ENCODE measurements around the gene KCNE4. TPM values are rescaled to one million over a fixed set of nuclear protein-coding genes. Genes with fewer than 3 reads are reported as not detected.
A peak's percentile ranks its signal among the peaks of the same experiment; 100 is the strongest.

KCNE4 gene
- total and polyA plus RNA-seq, 8 donors = 0.75 to 25.2 (median 2.2) TPM

DNA sequence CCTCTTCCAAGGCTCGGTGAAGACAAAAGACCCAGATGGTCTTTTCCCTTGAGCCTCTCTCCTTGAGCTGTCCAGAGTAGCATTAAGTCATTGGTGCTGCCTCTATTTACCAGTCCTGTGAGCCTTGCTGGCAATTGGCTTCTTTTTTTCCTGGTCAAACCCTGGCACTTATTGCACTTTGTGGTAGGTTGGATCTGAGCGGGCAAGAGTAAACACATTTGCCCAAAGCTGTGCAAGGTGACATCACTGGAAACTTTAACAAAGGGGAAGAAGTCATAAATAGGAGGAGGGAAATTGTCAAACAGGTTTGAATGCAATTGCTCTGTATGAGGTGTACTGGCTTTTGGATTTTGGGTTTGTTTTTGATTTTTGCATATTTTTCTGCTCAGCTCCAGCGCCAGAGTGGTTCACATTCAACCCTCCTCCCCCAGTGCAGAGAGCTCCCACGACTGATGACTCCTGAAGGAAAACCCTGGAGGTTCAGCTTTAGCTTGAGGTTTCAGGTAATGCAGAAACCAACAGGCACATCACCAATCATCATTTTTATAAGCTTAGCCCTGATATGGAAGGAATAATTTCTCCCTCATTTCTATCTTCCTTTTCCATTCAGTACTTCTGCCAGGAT lies 8.3 kb downstream of the KCNE4 start:
- Histone ChIP-seq H3K27ac (no peak overlapping the region), H3K9me3 (no peaks in the 10 kb centered on the region), H3K4me1 (peaks cover 3 to 7% (median 6%) of the 10 kb centered on the region in 3 donors), H3K36me3 (no peaks in the 10 kb centered on the region), H3K4me3 (no peak overlapping the region), H3K27me3 (no peaks in the 10 kb centered on the region)
- intact Hi-C loops (cut with DNase I) = no loop called here
- FAIRE-seq (no peak), DNase-seq (no peak), ATAC-seq (peak in 3 of 4 donors; percentile 22 to 53 (median 48))
- TF ChIP-seq, protein P1, sequence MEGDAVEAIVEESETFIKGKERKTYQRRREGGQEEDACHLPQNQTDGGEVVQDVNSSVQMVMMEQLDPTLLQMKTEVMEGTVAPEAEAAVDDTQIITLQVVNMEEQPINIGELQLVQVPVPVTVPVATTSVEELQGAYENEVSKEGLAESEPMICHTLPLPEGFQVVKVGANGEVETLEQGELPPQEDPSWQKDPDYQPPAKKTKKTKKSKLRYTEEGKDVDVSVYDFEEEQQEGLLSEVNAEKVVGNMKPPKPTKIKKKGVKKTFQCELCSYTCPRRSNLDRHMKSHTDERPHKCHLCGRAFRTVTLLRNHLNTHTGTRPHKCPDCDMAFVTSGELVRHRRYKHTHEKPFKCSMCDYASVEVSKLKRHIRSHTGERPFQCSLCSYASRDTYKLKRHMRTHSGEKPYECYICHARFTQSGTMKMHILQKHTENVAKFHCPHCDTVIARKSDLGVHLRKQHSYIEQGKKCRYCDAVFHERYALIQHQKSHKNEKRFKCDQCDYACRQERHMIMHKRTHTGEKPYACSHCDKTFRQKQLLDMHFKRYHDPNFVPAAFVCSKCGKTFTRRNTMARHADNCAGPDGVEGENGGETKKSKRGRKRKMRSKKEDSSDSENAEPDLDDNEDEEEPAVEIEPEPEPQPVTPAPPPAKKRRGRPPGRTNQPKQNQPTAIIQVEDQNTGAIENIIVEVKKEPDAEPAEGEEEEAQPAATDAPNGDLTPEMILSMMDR (IDR thresholded peaks at IDR 0.05) = no peak
- WGBS, 2 donors = 81 to 86% methylated on average over 4 of the region's 4 CpGs

DNA sequence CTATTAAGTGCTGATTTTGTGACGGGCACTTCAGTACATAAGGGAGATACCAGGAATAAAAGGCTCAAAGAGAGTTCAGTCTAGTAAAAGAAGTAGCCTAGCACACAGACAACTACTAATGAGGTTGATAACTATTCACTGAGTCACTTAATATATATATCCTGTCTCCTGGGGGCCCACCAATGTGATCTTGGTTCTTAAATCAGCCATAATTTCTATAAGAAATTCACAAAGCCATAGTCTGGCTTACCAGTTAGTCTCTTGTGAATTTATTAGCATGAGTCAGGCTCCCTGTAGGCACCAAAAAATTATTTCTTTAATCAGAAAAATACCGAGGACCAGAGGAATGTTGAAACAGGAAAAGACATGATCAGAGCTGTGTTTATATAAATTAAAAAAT lies 10.4 kb downstream of the KCNE4 start:
- H3K9me3 ChIP-seq = no peaks in the 10 kb centered on the region
- no peaks in the 10 kb centered on the region for H3K27me3 ChIP-seq
- ATAC-seq = no peak
- 71 to 79% methylated on average over 2 of the region's 2 CpGs for WGBS, 2 donors
- H3K4me3 ChIP-seq = no peak overlapping the region
- no peaks in the 10 kb centered on the region for H3K36me3 ChIP-seq
- intact Hi-C loops (cut with DNase I) = no loop called here
- FAIRE-seq = no peak
- peaks cover 0 to 7% (median 0%) of the 10 kb centered on the region in 3 donors for H3K4me1 ChIP-seq
- TF ChIP-seq, protein P1 (IDR thresholded peaks at IDR 0.05) = no peak
- no peak for DNase-seq
- H3K27ac ChIP-seq = no peak overlapping the region

DNA sequence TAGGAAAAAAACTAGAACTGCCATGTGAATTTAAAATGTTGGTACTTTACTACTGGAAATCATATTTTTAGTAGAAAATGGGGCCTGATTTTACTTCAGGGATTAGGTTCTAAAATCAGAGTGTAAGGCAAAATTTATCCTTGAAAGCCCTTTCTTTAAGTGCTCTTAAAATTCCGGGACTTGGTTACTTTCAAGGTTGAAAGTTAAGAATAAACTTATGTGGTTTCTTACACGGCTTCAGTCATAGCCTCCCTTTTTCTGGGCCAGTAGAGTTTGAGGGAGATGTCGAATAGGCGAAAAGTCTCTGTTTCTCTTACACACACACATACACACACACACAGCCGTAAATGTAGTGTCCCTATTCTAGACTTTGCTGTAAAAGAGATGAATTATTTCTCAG lies 13.1 kb downstream of the KCNE4 start:
- Histone ChIP-seq H3K9me3 (no peaks in the 10 kb centered on the region), H3K27me3 (no peaks in the 10 kb centered on the region), H3K4me1 (no peaks in the 10 kb centered on the region), H3K4me3 (no peak overlapping the region), H3K36me3 (no peaks in the 10 kb centered on the region), H3K27ac (no peak overlapping the region)
- WGBS, 2 donors = 85 to 90% methylated on average over 5 of the region's 5 CpGs
- TF ChIP-seq, protein P1 (IDR thresholded peaks at IDR 0.05) = no peak
- intact Hi-C loops (cut with DNase I) = no loop called here
- no peak for ATAC-seq
- DNase-seq = no peak
- no peak for FAIRE-seq

DNA sequence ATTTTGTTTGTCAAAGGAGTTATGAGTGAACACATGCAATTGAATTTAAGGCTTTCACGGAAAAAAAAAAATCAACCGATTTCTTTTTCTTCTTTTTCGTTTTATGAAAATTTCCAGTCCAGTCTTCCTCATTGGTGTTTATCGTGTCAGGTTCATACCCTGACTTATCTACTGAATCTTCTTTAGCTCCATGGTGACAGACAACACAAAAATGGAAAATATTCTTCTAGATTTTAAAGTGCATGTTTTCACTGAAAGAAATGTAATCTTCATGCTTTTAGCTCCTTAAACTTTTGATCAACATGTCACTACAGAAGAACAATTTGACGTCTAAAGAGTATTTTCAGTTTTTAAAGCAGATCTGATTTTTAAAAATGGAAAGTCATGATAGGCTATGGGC lies 14.7 kb downstream of the KCNE4 start:
- ATAC-seq (no peak), DNase-seq (no peak), FAIRE-seq (no peak)
- TF ChIP-seq, protein P1 (IDR thresholded peaks at IDR 0.05) = no peak
- 90 to 92% methylated on average over 5 of the region's 5 CpGs for WGBS, 2 donors
- no peaks in the 10 kb centered on the region for H3K9me3 ChIP-seq
- no peak overlapping the region for H3K4me3 ChIP-seq
- H3K4me1 ChIP-seq = no peaks in the 10 kb centered on the region
- H3K36me3 ChIP-seq = no peaks in the 10 kb centered on the region
- H3K27ac ChIP-seq = no peak overlapping the region
- intact Hi-C loops (cut with DNase I) = no loop called here
- no peaks in the 10 kb centered on the region for H3K27me3 ChIP-seq

DNA sequence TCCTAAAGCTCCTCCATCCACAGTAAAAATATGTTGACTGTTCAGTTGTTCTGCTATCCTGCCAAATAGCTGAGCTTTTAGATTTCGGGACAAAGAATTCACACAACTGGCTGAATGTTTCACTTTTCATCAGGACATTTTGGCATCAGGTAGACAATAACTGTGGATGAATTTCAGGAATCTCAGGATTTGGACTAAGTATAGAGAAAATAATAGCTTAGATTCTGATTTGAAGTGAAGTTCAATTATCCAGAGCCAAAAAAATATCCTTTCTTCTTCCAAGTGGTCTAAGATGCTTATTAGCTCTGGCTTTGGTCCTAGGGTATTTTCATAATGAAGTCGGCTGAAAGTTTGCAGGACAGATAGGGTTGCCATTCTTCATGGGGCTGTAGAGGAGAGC lies 16.1 kb downstream of the KCNE4 start:
- intact Hi-C loops (cut with DNase I) = no loop called here
- no peak overlapping the region for H3K27ac ChIP-seq
- ATAC-seq = no peak
- H3K4me3 ChIP-seq = no peak overlapping the region
- no peaks in the 10 kb centered on the region for H3K9me3 ChIP-seq
- H3K4me1 ChIP-seq = no peaks in the 10 kb centered on the region
- no peak for FAIRE-seq
- 82 to 87% methylated on average over 2 of the region's 2 CpGs for WGBS, 2 donors
- no peak for DNase-seq
- H3K36me3 ChIP-seq = no peaks in the 10 kb centered on the region
- no peaks in the 10 kb centered on the region for H3K27me3 ChIP-seq
- TF ChIP-seq, protein P1 (IDR thresholded peaks at IDR 0.05) = no peak
